NT2/D1 (cell line): ENCODE measurements around the gene DLG2.

Source experiments
- YY1 ChIP-seq: IDR thresholded peaks from 2 replicates; pipeline ENCODE4 v1.6.1; 2011; ENCODE audit not compliant: insufficient read length, insufficient read depth
- ZNF274 ChIP-seq: IDR thresholded peaks from 2 replicates; pipeline ENCODE4 v1.6.1; 2011; ENCODE audit warnings: mild to moderate bottlenecking, low read depth, low read length

DNA sequence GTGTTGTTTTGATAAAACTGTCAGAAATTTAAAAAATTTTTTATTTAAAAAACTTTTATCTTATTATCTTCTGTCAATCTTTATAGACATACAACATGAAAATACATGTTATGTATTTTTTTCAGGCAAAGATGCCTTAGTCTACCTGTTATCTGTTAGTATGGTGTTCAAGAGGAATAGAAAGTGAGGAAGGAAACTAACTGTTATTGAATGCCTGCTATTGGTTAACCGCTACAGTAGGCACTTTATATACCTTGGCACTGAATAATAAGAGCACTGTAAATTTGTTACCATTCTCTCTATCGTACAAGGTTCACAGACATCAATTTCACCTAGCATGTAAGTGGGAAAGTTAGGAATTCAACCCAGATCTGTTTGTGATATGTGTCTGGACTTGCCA, 2068.9 kb downstream of the DLG2 start:
- TF ChIP-seq ZNF274 (no peak), YY1 (no peak)
